HG02571 (cell line): ENCODE results near the gene OS9.
A peak's percentile ranks its signal among the peaks of the same experiment; 100 is the strongest.
"Not testable (repeated sequence)": the region's sequence is repeated elsewhere in the genome, so short reads cannot be mapped to it uniquely, and the experiment has no call there.

Source experiments
- ATAC-seq: cut with Tn5 transposase; IDR thresholded peaks from one replicate; pipeline ENCODE4 v1.9.1; 2021; ENCODE audit warnings: mild to moderate bottlenecking, moderate library complexity; ENCODE audit not compliant: unreplicated experiment

The OS9 gene

GRCh38 chr12:57694459-57695019, 607 bp downstream of the OS9 start:
- ATAC-seq: peak; percentile 1

- no peak for ATAC-seq
Observed at GRCh38 chr12:57695770-57696432, 2.0 kb downstream of the OS9 start.

- ATAC-seq: no peak
Observed at GRCh38 chr12:57697076-57697475, 3.1 kb downstream of the OS9 start.

GRCh38 chr12:57698414-57698813, 4.5 kb downstream of the OS9 start:
- ATAC-seq: no peak

GRCh38 chr12:57700317-57700716, 6.4 kb downstream of the OS9 start:
- no peak for ATAC-seq

- no peak for ATAC-seq
Observed at GRCh38 chr12:57707250-57707649, 13.3 kb downstream of the OS9 start.

GRCh38 chr12:57708296-57708695, 14.4 kb downstream of the OS9 start:
- no peak for ATAC-seq

- ATAC-seq: no peak
Observed at GRCh38 chr12:57712701-57713100, 18.8 kb downstream of the OS9 start.

- ATAC-seq: no peak
Observed at GRCh38 chr12:57713209-57713608, 19.3 kb downstream of the OS9 start.

GRCh38 chr12:57715036-57715748, 21.3 kb downstream of the OS9 start:
- ATAC-seq: not testable (repeated sequence)

- ATAC-seq: no peak
Observed at GRCh38 chr12:57715786-57716185, 21.9 kb downstream of the OS9 start.

GRCh38 chr12:57716305-57716704, 22.4 kb downstream of the OS9 start:
- no peak for ATAC-seq

- no peak for ATAC-seq
Observed at GRCh38 chr12:57717131-57717530, 23.2 kb downstream of the OS9 start.

GRCh38 chr12:57717846-57718640, 24.1 kb downstream of the OS9 start:
- ATAC-seq: no peak

- no peak for ATAC-seq
Observed at GRCh38 chr12:57718641-57719528, 25.0 kb downstream of the OS9 start.

- no peak for ATAC-seq
Observed at GRCh38 chr12:57719777-57720605, 26.1 kb downstream of the OS9 start.

- no peak for ATAC-seq
Observed at GRCh38 chr12:57720606-57721595, 27.0 kb downstream of the OS9 start.

- not testable (repeated sequence) for ATAC-seq
Observed at GRCh38 chr12:57721846-57722608, 28.1 kb downstream of the OS9 start.
